A549 treated with RU486 at 1 μM for 4 hours (cell line): ENCODE data around the gene NEK6. TPM values are rescaled to one million over a fixed set of nuclear protein-coding genes. Genes with fewer than 3 reads are reported as not detected.

Source experiments
- total RNA-seq: library from RNA; stranded (reverse); fragments of 200-300 nt; extraction: Qiagen RNA extraction; gene quantifications from 5 replicates; pipeline ENCODE4 v1.2.3, GENCODE V29; 2022; ENCODE audit warnings: low read depth

Gene NEK6
- 55.8 to 73.4 TPM (median 62.6 TPM) in 5 replicates for total RNA-seq

GRCh38 chr9:124257844-124258606 is at the start of gene NEK6:
NEK6 (plus strand) TSS chr9:124257949; CDS start chr9:124301965, 44,016 bp downstream.

Other genes with a start within 250 kb of the NEK6 start
- 3.1 to 5.7 TPM (median 5.5 TPM) in 5 replicates for gene LHX2, start 246.2 kb upstream of the NEK6 start, total RNA-seq
- 309 to 363 TPM (median 339 TPM) in 5 replicates for gene PSMB7, start 157.5 kb downstream of the NEK6 start, total RNA-seq
- not detected in 5 replicates for gene ADGRD2, start 192.5 kb downstream of the NEK6 start, total RNA-seq
- 0.03 to 0.05 TPM in 2 of 5 replicates, not detected in the others for gene NR5A1, start 249.4 kb downstream of the NEK6 start, total RNA-seq